ENCODE measurements around the gene HEXD.

Gene HEXD

GRCh38 chr17:82396601-82397435 is 21.3 kb upstream of the HEXD start:
- in situ Hi-C loops (cut with HindIII; ENCODE audit: low sequenced_read_pairs), result no loop called here

- in situ Hi-C loops (cut with HindIII; ENCODE audit: low sequenced_read_pairs), result no loop called here
Observed at GRCh38 chr17:82397449-82398335, 20.5 kb upstream of the HEXD start.

- in situ Hi-C loops (cut with HindIII; ENCODE audit: low sequenced_read_pairs), result no loop called here
Observed at GRCh38 chr17:82399041-82399441, 19.1 kb upstream of the HEXD start.

- in situ Hi-C loops (cut with HindIII; ENCODE audit: low sequenced_read_pairs), result no loop called here
Observed at GRCh38 chr17:82399601-82400101, 18.5 kb upstream of the HEXD start.

GRCh38 chr17:82400206-82400605 is 17.9 kb upstream of the HEXD start:
- in situ Hi-C loops (cut with HindIII; ENCODE audit: low sequenced_read_pairs), result no loop called here

GRCh38 chr17:82400830-82401229 is 17.3 kb upstream of the HEXD start:
- in situ Hi-C loops (cut with HindIII; ENCODE audit: low sequenced_read_pairs), result no loop called here

- in situ Hi-C loops (cut with HindIII; ENCODE audit: low sequenced_read_pairs), result no loop called here
Observed at GRCh38 chr17:82402865-82403264, 15.3 kb upstream of the HEXD start.

- in situ Hi-C loops (cut with HindIII; ENCODE audit: low sequenced_read_pairs), result no loop called here
Observed at GRCh38 chr17:82403662-82404660, 14.2 kb upstream of the HEXD start.

- in situ Hi-C loops (cut with HindIII; ENCODE audit: low sequenced_read_pairs), result no loop called here
Observed at GRCh38 chr17:82405051-82405450, 13.1 kb upstream of the HEXD start.

GRCh38 chr17:82406131-82406671 is 11.9 kb upstream of the HEXD start:
- in situ Hi-C loops (cut with HindIII; ENCODE audit: low sequenced_read_pairs), result no loop called here

GRCh38 chr17:82407255-82407654 is 10.9 kb upstream of the HEXD start:
- in situ Hi-C loops (cut with HindIII; ENCODE audit: low sequenced_read_pairs), result no loop called here

- in situ Hi-C loops (cut with HindIII; ENCODE audit: low sequenced_read_pairs), result no loop called here
Observed at GRCh38 chr17:82408288-82408937, 9.7 kb upstream of the HEXD start.

- in situ Hi-C loops (cut with HindIII; ENCODE audit: low sequenced_read_pairs), result no loop called here
Observed at GRCh38 chr17:82408938-82409318, 9.2 kb upstream of the HEXD start.

- in situ Hi-C loops (cut with HindIII; ENCODE audit: low sequenced_read_pairs), result loop anchor here (10.0 kb wide), 4 partner anchors 135 to 395 kb away; partner anchors contain the start of gene CSNK1D
Observed at GRCh38 chr17:82410014-82410716, 8.0 kb upstream of the HEXD start.

- in situ Hi-C loops (cut with HindIII; ENCODE audit: low sequenced_read_pairs), result loop anchor here (10.0 kb wide), 4 partner anchors 137 to 397 kb away; partner anchors contain the start of gene CSNK1D
Observed at GRCh38 chr17:82411396-82412053, 6.6 kb upstream of the HEXD start.

GRCh38 chr17:82412081-82412480 is 6.1 kb upstream of the HEXD start:
- in situ Hi-C loops (cut with HindIII; ENCODE audit: low sequenced_read_pairs), result loop anchor here (10.0 kb wide), 4 partner anchors 137 to 397 kb away; partner anchors contain the start of gene CSNK1D

GRCh38 chr17:82412535-82413520 is 5.3 kb upstream of the HEXD start:
- in situ Hi-C loops (cut with HindIII; ENCODE audit: low sequenced_read_pairs), result loop anchor here (10.0 kb wide), 4 partner anchors 138 to 398 kb away; partner anchors contain the start of gene CSNK1D
